IPS-NIHi7 (cell line): ENCODE data around the gene FLNC.

Experiments
- DNase-seq: peaks from one replicate; pipeline ENCODE4 v3.0.0; 2012; ENCODE audit warnings: mixed read lengths; ENCODE audit errors: extremely low spot score

The FLNC gene

DNA sequence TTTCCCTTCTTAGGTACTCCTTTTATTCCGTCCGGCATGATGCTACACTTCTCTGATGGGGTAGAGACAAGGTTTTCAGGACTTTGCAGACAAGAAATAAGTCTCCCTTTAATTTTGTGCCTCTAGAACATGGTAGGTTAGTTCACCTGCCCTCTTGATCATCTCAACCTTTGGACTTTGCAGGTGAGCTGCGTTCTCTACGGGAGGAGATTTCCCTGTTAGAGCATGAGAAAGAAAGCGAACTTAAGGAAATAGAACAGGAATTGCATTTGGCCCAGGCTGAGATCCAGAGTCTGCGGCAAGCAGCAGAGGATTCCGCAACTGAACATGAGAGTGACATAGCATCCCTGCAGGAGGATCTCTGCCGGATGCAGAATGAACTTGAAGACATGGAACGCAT, 29.2 kb upstream of the FLNC start:
- DNase-seq, result no peak

DNA sequence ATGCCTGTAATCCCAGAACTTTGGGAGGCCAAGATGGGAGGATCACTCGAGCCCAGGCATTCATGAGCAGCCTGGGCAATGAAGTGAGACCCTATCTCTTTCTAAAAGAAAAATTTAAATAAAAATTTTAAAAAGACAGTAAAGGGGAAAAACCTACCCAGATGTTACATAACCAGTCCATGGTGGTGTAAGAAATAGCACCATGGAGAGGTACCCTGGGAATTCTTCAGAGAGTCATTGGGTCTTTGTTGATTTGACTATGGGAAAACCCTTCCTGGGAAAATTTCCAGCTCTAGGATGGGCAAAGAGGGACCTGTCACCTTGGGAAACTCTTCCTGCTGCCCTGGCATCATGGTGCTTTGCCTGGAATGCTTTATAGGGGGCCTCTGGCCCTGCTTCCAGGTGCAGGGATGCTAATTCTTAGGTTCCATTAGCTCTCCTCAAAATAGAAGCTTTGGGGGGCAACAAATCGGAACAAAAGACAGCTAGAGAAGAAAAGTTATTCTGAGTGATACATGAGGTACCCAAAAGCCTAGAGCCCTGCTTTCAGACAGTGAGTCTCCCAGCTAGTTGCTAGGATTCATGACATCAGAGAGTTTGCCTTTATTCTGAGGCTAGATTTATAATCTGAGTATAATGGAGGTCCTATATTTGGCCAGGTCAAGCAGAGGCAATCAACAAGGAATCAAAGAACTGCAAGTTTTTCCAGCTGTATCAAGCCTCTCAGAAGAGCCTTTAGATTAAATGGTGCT, 28.4 kb upstream of the FLNC start:
- no peak for DNase-seq

DNA sequence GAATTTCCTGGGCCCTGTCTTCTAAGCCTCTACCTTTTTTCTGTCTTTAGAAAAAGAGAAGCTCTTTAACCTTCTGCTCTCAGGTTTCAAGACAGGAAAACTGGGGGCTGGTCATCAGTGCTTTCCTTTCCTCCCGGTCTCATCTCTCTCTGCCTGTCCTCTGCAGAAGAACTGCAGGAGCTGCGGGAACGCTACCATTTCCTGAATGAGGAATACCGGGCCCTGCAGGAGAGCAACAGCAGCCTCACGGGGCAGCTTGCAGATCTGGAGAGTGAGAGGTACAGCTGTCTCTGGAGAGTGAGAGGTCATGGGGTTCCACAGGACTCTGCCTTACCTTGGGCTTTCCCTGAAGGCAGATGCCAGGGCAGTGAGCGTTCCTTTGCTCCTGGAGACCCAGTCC, 25.7 kb upstream of the FLNC start:
- peak; percentile 44 for DNase-seq

DNA sequence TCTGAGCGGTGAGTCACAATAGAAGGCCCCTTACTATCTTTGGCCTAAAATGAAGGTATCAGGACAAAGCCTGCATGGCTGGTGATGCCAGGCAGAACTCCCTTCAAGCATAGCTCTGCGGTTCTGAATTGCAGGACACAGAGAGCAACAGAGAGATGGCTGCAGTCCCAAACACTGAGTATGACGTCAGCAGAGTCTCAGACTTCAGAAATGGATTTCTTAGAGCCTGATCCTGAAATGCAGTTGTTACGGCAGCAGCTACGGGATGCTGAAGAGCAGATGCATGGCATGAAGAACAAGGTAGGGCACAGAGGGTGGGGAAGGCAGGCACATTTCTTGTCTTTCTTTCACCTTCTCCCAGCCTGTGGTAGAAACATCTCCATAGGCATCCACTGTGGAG, 25.0 kb upstream of the FLNC start:
- DNase-seq, result no peak

DNA sequence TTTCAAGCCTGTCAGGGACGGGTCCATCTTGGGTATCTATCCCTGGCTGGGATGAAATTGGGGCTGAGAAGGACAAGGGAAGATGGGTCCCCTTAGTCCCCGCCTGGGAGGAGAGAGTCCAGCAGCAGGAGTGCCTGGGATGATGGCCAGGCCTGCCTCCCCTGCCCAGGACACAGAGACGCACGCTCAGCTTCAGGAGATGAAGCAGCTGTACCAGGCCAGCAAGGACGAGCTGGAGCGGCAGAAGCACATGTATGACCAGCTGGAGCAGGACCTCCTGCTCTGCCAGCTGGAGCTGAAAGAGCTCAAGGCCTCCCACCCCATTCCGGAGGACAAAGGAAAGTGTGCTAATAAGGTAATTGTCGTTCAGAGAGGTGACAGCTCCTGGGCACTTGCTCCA, 23.0 kb upstream of the FLNC start:
- DNase-seq, result no peak

DNA sequence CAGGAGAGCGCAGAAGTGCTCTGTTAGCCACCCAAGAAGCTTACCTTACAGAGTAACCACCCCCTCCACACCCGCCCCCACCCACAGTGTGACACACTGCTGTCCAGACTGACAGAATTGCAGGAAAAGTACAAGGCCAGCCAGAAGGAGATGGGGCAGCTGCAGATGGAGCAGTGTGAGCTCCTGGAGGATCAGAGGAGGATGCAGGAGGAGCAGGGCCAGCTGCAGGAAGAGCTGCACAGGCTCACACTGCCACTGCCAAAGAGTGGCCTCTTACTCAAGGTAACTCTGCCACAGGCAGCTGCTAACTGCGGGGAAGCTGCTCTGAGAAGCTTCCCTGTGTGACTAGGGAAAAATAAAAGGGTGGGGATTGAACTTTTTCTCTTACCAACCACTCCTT, 20.8 kb upstream of the FLNC start:
- DNase-seq, result no peak

DNA sequence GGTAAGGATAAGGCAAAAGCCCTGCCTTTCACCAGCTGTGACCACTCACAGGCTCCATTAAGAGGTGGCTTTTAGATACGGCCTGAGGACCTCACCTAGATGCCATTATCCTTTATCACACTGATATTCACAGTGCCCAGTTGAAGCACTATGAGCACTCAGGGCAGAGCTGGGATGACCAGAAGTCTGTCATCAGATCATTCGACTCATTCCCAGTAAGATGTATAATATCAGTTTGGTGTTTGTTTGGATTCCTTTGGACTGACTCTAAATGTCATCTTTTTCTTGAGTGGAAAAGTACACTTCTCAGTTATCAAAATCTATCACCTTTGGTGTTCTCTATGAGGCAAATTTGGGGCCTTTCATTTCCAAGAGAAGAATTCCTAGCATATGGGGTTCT, 19.7 kb upstream of the FLNC start:
- no peak for DNase-seq

DNA sequence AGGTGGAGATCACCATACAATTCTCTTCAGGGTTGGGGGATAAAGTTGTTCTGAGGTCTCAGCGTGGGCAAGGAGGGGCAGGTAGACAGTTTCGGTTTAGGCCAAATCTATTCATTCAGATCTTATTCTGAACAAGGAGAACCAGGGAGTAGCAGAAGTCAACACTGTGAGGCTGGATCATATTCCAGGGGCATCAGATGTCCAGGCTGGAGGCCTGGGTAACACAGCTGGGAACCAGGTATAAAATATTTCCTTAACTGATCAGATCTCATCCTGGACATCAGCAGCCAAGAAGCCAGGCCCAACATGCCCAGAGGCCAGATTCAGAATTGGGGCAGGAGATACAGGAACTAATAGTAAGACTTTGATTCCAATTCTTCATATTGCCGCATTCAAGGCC, 19.2 kb upstream of the FLNC start:
- DNase-seq, result no peak

DNA sequence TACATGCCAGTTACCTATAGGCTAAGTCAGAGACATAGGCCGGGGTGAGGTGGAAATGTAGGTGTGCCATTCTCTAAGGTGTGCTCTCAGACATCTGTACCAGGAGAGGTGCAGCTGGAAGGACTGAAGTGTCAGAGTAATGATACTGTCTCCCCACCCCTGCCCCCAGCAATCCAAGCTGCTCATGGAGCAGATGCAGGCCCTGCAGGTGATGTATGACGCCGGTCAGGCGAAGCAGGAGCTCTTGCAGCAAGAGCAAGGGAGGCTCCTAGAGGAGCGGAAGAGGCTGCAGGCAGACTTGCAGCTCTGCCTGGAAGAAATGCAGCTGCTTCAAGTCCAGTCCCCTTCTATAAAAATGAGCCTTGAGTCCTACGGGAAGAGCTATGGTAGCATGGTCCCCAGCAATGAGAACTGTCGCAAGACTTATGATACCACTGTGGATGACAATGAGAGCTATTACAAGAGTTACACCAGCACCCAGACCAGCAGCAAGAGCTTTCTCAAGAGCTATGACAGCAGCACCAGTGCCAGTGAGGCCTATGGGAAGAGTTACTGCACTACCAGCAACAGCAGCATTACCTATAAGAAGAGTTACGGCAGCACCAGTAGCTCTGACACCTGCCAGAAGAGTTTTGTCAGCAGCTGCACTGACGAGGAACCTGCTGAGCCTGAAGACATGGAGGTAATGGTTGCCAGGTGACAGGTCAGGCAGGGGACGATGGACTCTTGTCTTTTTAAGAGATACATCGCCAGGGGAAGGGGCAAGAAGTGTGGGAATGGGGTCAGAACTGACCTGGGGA, 18.4 kb upstream of the FLNC start:
- no peak for DNase-seq

DNA sequence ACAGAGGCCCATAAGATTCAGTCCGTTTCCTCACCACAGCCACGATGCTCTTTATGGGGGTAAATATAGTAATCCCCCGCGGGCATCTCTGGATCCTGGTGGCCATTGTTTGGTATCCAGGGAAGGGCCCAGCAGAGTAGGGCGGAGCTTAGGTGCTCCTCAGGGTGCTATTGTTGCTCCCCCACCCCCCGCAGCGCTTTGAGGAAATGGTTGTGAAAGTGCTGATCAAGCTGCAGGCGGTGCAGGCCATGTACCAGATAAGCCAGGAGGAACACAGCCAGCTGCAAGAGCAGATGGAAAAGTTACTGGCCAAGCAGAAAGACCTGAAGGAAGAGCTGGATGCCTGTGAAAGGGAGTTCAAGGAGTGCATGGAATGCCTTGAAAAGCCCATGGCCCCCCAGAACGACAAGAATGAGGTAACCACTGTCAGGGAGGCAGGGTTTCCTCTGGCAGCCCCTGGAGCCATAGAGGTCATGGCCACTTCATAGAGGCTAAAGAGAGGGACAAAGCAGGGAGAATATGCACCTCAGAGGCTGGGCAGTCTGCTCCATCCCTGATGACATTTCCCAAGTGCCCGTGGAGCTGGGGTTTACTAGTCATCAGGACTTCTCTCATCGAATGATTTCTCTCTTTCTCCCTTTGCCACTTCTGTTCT, 17.6 kb upstream of the FLNC start:
- peak; percentile 26 for DNase-seq

DNA sequence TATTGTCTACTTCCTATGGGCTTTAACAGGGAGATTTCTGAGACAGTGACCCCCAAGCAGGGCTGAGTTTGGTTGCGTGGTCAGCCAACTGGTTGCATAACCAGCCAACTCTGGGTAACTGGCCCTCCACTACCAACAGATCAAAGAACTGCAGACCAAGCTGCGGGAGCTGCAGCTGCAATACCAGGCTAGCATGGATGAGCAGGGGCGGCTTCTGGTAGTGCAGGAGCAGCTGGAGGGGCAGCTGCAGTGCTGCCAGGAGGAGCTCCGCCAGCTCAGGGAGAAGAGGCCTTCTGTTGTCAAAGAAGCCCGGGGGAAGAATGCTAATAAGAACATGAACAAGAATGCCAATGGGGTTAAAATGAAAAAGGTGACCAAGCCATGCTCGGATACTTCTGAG, 15.7 kb upstream of the FLNC start:
- no peak for DNase-seq

DNA sequence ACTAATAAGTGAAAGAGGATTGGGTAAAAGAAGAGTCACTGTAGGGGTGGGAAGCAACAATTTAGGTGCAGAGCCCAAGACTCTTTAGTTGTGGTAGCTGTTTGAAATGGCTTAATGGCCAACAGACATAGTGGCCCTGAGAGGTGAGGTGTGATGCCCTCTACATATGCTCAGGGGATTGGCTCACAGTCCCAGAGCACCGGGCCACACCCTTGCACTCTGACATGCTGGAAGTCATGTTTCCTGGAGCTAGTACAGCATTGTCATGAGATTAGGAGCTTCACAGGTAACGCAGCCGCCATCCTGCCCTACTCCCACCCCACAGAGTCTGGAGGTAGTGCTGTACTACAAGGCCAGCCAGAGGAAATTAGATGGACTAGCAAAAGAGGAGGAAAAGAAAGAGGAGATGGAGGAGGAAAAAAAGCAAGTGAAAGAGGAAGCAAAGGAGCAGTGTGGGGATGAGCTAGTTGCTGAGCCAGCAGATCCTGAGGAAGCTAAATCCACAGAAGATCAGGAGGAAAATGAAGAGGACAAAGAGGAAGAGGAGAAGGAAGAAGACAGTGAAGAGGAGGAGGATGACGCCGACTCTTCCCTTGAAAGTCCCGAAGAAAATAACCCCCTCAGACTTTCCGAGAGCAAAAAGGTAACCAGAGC, 14.8 kb upstream of the FLNC start:
- DNase-seq, result no peak

DNA sequence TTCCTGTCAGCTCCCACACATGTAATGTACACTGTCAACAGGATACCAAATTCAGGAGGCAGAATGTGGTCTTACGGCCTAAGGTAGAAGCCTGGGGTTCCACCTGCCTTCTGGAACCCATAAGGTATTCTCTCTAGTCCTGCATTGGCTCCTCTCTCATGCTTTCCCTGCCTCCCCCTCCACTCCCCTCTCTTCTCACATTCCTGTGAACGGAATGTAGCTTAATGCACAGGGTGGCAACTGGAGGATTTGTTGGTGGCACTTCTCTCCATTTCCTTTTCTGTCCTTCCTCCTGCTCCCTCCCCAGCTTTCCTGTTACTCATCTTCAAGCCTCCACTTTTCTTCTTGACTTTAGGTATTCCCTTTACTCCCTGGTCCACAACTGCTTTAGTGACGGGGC, 11.5 kb upstream of the FLNC start:
- no peak for DNase-seq

DNA sequence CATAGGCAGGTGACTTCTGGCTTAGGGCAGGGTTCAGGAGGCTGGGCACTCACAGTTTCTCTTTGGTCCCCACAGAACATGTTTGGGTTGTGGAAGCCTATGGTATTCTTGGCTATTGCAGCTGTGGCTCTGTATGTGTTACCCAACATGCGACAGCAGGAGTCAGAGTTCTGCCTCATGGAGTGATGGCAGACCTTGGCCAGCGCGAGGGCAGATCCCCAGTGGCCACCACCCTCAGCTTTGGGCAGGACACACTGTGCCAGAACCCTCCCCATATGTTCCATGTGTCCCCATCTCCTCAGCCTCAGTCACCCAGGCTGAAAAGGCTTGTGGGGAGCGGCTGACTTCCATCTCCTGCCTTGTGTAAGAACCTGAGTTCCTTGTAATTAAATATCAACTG, 8.5 kb upstream of the FLNC start:
- DNase-seq, result no peak

DNA sequence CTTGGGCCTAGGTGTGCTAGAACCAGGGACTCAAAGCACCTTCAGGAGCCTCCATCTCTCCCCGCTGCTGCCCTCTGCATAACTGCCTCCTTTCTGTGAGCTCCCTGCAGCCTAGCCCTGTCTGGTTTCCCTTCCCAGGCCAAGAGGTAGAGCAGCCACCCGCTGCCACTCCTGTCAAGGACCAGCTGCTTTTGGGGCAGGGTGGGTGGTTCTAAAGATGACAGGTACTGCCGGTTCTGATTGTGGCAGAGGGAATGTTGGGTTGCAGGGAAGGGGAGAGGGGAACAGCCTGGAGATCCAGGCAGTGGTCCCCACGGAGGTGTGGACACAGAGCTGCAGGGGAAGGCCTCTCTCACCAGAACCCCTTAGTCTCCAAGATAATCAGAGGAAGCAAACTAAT, 3.7 kb upstream of the FLNC start:
- DNase-seq, result no peak

DNA sequence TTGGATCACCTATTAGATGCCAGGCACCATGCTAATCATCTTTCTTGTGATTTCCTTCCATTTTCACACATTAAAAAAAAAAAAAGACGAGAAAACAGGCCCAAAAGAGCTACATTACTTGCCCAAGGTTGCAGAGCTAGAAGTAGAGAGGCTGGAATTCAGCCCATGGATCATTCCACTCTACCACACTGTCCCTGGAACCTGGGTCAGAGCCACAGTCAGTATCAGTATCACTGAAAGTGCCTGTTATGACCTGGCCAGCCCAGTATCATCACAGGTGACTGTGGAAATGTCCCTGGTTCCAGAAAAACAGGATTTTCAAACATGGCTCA, 3.3 kb upstream of the FLNC start:
- DNase-seq, result no peak

DNA sequence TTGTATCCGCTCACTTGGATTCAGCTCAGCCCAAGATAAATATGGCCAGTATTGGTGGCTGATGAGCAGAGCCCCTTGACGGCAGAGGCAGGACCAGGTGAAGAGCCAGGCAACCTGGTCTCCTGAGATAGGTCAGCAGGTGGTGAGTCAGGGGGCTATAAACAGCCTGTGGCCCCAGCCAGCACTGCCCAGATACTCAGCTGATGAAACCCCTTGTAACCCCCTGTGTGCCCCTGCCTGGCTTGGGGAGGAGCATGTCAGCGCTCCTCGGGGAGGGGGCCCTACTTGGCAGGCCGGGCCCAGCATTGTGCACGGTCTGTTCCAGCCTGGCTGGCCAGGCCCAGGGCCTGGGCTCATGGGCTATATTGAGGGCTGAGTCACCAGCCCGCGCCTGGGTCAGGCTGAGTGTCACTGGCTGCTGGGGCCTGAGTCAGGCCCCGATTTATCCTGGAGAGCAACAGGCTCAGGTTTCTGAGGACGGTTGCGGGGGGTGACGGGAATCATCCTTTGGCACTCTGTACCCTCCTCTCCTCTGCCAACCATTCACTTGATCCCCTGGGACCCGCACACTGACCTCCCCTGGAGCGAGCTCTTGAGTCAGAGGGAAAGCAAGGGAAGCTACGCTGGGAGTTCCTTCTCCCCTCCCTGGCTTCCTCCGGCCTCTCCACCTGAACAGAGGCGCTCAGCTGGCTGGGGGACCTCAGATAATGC, 2.8 kb upstream of the FLNC start:
- peak; percentile 62 for DNase-seq

DNA sequence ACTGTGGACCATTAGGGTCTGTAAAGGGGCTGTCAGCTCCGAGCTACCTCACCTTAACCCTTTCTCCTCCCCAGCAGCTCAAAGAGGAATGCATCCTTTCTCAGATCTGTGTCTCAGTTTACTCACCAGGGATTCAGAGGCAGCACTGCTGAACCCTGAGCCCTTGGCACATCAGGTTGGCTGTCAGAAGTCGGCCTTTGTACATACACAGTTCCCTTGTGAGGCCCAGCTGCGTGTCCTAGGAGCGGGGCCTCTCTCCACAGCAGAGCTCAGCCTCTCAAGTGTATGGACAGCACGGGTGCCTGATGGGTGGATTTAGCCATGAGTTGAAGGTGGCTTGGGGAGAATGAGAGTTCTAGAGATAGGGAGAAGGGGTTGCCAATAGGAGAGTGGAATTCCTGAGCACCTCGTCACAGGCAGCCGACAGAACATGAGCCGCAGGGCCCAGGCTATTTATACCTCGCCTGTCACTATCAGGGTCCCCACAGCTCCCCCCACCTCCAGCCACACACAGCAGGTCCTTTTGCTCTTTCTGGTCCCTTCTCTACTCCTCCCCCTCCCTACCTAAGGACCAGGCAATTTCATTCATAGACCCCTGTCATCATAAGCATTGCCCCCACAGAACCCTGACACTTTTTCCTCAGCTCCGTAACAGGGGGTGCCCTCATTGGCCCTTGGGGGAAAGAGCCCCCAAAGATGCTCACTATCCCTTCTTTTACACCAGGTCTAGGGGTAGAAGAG, 2.1 kb upstream of the FLNC start:
- DNase-seq, result no peak

DNA sequence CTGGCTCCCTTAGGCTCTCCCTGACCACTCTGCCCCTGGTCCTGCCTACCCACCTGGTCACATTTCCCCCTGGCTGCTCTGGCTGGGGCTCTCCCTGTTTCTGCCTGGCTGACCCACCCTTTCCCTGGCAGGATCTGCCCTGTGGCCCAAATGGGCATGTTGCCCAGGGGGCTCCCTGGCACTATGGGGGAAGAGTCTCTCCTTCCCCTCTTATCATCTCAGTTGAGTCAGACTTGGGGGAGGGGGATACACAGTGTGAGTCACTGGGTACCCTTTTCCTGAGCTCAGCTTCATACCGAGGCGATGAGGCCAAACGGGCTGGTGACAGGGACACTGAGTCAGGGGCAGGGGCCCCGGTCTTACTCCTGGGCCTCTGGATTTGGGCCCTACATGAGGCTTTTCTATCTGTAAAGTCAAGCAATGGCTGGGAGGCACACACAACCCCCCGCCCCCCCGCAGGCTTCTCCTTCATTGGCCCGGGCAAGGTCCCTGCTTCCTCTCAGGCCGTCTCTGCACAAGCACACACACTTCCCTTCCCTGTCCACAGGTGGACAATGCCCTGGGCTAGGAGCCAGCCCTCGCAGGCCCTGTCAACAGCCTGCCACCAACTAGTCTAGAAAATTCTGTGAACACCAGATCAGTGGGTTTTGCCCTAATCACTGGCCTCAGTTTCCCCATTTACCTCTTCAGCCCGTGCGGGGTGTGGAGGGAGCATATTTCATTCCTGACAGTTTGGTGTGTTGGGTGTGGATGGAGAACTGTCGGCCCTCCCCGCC, 627 bp upstream of the FLNC start:
- no peak for DNase-seq

DNA sequence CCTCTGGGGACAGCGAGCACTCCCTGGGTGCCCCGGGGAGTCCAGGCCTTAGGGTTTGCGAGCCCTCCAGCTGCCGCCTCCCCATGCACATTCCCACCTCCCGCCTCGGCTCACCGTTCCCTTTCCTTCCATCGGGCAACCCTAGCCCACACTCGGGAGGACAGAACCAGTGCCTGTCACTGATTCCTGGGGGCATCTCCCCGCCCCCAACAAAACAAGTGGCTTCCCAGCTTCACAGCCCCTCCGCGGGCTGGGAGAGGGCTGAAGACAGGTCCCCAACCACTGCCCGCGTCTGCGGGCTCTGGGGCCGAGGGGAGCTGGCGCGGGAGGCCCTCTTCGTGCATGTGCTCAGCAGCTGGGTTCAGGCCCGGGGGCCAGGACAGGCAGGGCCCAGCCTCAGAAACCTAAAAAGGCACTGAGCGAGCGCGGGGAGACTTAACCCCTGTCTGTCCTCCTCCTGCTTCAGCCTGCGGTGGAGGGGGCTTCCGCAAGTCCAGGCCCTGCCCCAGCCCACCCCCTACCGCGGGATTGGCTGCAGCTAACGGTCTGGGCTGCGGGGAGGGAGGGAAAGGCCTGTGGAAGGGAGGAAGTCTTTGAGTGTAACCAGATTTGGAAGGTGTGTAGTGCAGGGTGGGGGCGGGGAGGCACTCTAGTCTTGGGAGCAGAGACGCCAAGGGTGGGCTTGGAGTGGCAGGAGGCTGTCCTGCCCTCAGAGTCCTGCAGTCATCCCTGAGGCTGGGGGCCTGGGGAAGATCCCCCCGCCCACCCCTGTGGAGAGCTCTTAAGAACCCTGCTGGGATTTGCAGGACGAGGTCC, 1.2 kb downstream of the FLNC start:
- peak; percentile 60 for DNase-seq
